SU-DHL-6 (cell line): Measurements from ENCODE around the gene PPP3CA.

Experiments used
- H2AFZ ChIP-seq: fragments of 200-600 bp; sonication (generic); 2 replicates; pipeline ENCODE4 v1.6.1; 2014; ENCODE audit warnings: low read depth, mild to moderate bottlenecking, moderate library complexity, mixed read lengths, antibody characterized with exemption, low read length; ENCODE audit not compliant: severe bottlenecking
- H3F3A ChIP-seq: fragments of 200-600 bp; shearing (Covaris generic); 2 replicates; pipeline ENCODE4 v1.6.0; 2016; ENCODE audit warnings: antibody characterized with exemption, mild to moderate bottlenecking; ENCODE audit not compliant: insufficient read depth
- H3K27ac ChIP-seq: fragments of 200-600 bp; sonication (generic); 2 replicates; pipeline ENCODE4 v1.5.1; 2016; ENCODE audit warnings: low read depth, mild to moderate bottlenecking, low read length, moderate library complexity, mixed read lengths
- H3K27me3 ChIP-seq: fragments of 200-600 bp; sonication (generic), shearing (Covaris generic); 2 replicates; pipeline ENCODE4 v1.6.0; 2014; ENCODE audit warnings: mild to moderate bottlenecking, low read length
- H3K36me3 ChIP-seq: fragments of 200-600 bp; sonication (generic); 2 replicates; pipeline ENCODE4 v1.6.1; 2014; ENCODE audit warnings: mild to moderate bottlenecking, low read length, mixed read lengths
- H3K4me2 ChIP-seq: fragments of 300-600, 200-600 bp; shearing (Covaris generic), sonication (generic); 2 replicates; pipeline ENCODE4 v1.6.0; 2014; ENCODE audit warnings: low read length, low read depth, mild to moderate bottlenecking; ENCODE audit not compliant: poor library complexity, severe bottlenecking
- H3K4me3 ChIP-seq: fragments of 200-600 bp; sonication (generic); 2 replicates; pipeline ENCODE4 v1.5.1; 2014; ENCODE audit warnings: antibody characterized with exemption, low read length, mild to moderate bottlenecking, mixed read lengths; ENCODE audit not compliant: insufficient read depth, poor library complexity, severe bottlenecking
- H3K79me2 ChIP-seq: fragments of 200-600 bp; sonication (generic); 2 replicates; pipeline ENCODE4 v1.6.1; 2014; ENCODE audit warnings: mild to moderate bottlenecking, low read length, moderate library complexity; ENCODE audit not compliant: insufficient read depth
- H3K9ac ChIP-seq: fragments of 200-600 bp; sonication (generic); 2 replicates; pipeline ENCODE4 v1.7.0; 2014; ENCODE audit warnings: mild to moderate bottlenecking, low read length
- H3K9me2 ChIP-seq: fragments of 200-600 bp; sonication (generic); replicated peaks from 2 replicates; pipeline ENCODE4 v1.6.1; 2014; ENCODE audit warnings: low read length; ENCODE audit not compliant: insufficient read depth
- H3K9me3 ChIP-seq: fragments of 200-600 bp; sonication (generic); 2 replicates; pipeline ENCODE4 v1.6.1; 2014; ENCODE audit warnings: low read length, mixed read lengths; ENCODE audit not compliant: insufficient read depth
- H4K20me1 ChIP-seq: fragments of 200-600 bp; sonication (generic); 2 replicates; pipeline ENCODE4 v1.6.1; 2014; ENCODE audit warnings: low read depth, mild to moderate bottlenecking, antibody characterized with exemption, low read length, moderate library complexity, mixed read lengths
- EZH2phosphoT487 ChIP-seq: fragments of 200-600 bp; sonication (generic), shearing (Covaris generic); conservative IDR thresholded peaks from 2 replicates; pipeline ENCODE4 v1.6.1; 2018; ENCODE audit warnings: mild to moderate bottlenecking, antibody characterized with exemption, low read length, moderate library complexity, mixed read lengths
- TF ChIP-seq, protein P1 (sequence below): fragments of 200-600 bp; sonication (generic); IDR thresholded peaks from one replicate; pipeline ENCODE4 v1.5.1; 2017; ENCODE audit warnings: antibody characterized with exemption, mild to moderate bottlenecking, low read length, moderate library complexity; ENCODE audit not compliant: insufficient read depth, poor library complexity, severe bottlenecking

The PPP3CA gene

DNA sequence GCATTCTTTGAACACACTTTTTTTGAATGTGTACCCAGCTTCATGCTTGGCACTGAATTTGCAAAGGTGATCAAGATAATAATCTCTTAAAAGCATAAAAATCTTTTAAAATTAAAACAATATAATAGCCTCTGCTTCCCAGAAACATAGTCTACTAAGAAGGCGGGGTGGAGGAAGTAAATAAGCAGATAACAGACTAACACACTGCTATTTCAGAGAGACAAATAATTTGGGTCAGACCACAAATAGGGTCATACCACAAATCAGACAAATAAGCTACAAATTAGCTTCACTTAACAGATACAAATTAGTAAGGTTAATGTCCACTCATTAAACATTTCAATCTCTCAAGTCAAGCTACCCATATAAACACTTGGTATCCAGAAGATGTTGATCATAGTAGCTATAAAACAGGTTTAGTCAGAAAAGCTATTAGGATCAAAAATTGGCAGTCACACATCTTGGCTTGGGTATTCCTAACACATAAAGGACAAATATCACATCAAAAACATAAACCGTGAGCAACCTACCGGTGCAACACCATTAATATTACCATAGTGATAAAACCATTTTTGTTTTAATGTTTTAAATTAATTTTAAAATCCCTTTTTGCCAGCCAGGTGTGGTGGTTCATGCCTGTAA, 47.3 kb downstream of the PPP3CA start:
- Histone ChIP-seq H2AFZ (no peak overlapping the region), H3K27me3 (no peaks in the 10 kb centered on the region), H3K4me2 (no peak overlapping the region), H3K4me3 (no peak overlapping the region), H3K79me2 (no peaks in the 10 kb centered on the region), H3K9me3 (no peaks in the 10 kb centered on the region), H3K27ac (no peak overlapping the region), H3K9ac (no peak overlapping the region), H3F3A (no peaks in the 10 kb centered on the region), H3K9me2 (no peaks in the 10 kb centered on the region), H3K36me3 (no peaks in the 10 kb centered on the region), H4K20me1 (no peaks in the 10 kb centered on the region)
- no peak for TF ChIP-seq EZH2phosphoT487
- TF ChIP-seq, protein P1, sequence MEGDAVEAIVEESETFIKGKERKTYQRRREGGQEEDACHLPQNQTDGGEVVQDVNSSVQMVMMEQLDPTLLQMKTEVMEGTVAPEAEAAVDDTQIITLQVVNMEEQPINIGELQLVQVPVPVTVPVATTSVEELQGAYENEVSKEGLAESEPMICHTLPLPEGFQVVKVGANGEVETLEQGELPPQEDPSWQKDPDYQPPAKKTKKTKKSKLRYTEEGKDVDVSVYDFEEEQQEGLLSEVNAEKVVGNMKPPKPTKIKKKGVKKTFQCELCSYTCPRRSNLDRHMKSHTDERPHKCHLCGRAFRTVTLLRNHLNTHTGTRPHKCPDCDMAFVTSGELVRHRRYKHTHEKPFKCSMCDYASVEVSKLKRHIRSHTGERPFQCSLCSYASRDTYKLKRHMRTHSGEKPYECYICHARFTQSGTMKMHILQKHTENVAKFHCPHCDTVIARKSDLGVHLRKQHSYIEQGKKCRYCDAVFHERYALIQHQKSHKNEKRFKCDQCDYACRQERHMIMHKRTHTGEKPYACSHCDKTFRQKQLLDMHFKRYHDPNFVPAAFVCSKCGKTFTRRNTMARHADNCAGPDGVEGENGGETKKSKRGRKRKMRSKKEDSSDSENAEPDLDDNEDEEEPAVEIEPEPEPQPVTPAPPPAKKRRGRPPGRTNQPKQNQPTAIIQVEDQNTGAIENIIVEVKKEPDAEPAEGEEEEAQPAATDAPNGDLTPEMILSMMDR = no peak

- TF ChIP-seq, protein P1 = no peak
- no peak for TF ChIP-seq EZH2phosphoT487
- Histone ChIP-seq H3F3A (no peaks in the 10 kb centered on the region), H3K27me3 (no peaks in the 10 kb centered on the region), H3K9me3 (no peaks in the 10 kb centered on the region), H3K27ac (no peak overlapping the region), H3K9me2 (no peaks in the 10 kb centered on the region), H3K9ac (no peak overlapping the region), H3K36me3 (no peaks in the 10 kb centered on the region), H3K79me2 (no peaks in the 10 kb centered on the region), H3K4me2 (no peak overlapping the region), H3K4me3 (no peak overlapping the region), H4K20me1 (no peaks in the 10 kb centered on the region), H2AFZ (no peak overlapping the region)
These were observed 48.3 kb downstream of the PPP3CA start for GRCh38 chr4:101299021-101299420.

DNA sequence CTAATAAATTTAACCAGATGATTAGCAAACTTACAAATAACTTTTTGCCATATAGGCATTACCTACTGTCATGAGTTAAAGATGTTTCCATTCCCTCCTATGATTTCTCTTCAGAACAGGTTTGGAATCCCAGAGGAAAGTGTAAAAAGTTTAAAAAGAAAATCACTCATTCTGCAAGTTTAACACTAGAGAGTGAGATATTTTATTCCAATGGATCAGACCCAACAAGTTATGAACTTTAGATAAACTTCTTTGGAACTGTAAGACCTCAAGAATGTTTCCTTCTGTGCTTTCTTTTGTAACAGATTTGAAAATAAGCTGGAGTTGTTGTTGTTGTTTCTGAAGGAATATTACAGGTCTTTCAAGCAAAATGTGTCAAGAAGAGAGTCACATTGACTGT, 51.6 kb downstream of the PPP3CA start:
- Histone ChIP-seq H3K4me2 (no peak overlapping the region), H3K27me3 (no peaks in the 10 kb centered on the region), H2AFZ (no peak overlapping the region), H3K27ac (no peak overlapping the region), H3K4me3 (no peak overlapping the region), H3K9me3 (no peaks in the 10 kb centered on the region), H3F3A (no peaks in the 10 kb centered on the region), H4K20me1 (no peaks in the 10 kb centered on the region), H3K9ac (no peak overlapping the region), H3K9me2 (no peaks in the 10 kb centered on the region), H3K36me3 (no peaks in the 10 kb centered on the region), H3K79me2 (no peaks in the 10 kb centered on the region)
- TF ChIP-seq, protein P1 = no peak
- no peak for TF ChIP-seq EZH2phosphoT487
